Suppressor macrophage treated with lipopolysaccharide for 1 hour (primary cell): ENCODE data around the gene MED13L.

Experiments used
- DNase-seq, 3 donors: peaks; one replicate each; pipeline ENCODE4 v3.0.0-alpha.2; 2020 to 2022

Gene MED13L

GRCh38 chr12:115934046-115934445, 343.4 kb downstream of the MED13L start:
- no peak for DNase-seq

- no peak for DNase-seq
Observed at GRCh38 chr12:115932066-115932465, 345.4 kb downstream of the MED13L start.

- no peak for DNase-seq
Observed at GRCh38 chr12:115930336-115930735, 347.2 kb downstream of the MED13L start.

- no peak for DNase-seq
Observed at GRCh38 chr12:115926037-115926670, 351.3 kb downstream of the MED13L start.

- DNase-seq, result no peak
Observed at GRCh38 chr12:115923851-115924250, 353.6 kb downstream of the MED13L start.

GRCh38 chr12:115922952-115923564, 354.4 kb downstream of the MED13L start:
- DNase-seq, result peak in 2 of 3 donors; percentile 15 to 22

- no peak for DNase-seq
Observed at GRCh38 chr12:115920395-115921183, 356.9 kb downstream of the MED13L start.

GRCh38 chr12:115918763-115919162, 358.7 kb downstream of the MED13L start:
- DNase-seq, result peak in 1 of 3 donors; percentile 19

- DNase-seq, result peak; percentile 27 to 62 (median 52)
Observed at GRCh38 chr12:115916910-115917668, 360.4 kb downstream of the MED13L start.

GRCh38 chr12:115914122-115914521, 363.4 kb downstream of the MED13L start:
- no peak for DNase-seq

- no peak for DNase-seq
Observed at GRCh38 chr12:115912440-115912839, 365.1 kb downstream of the MED13L start.

- DNase-seq, result no peak
Observed at GRCh38 chr12:115911360-115911759, 366.1 kb downstream of the MED13L start.

- DNase-seq, result peak in 1 of 3 donors; percentile 17
Observed at GRCh38 chr12:115910057-115910456, 367.4 kb downstream of the MED13L start.
